ENCODE measurements around the gene MICAL2. TPM values are rescaled to one million over a fixed set of nuclear protein-coding genes. Genes with fewer than 3 reads are reported as not detected.

Gene MICAL2
- total RNA-seq, 1 experiment from 2014 or later = 191 TPM

DNA sequence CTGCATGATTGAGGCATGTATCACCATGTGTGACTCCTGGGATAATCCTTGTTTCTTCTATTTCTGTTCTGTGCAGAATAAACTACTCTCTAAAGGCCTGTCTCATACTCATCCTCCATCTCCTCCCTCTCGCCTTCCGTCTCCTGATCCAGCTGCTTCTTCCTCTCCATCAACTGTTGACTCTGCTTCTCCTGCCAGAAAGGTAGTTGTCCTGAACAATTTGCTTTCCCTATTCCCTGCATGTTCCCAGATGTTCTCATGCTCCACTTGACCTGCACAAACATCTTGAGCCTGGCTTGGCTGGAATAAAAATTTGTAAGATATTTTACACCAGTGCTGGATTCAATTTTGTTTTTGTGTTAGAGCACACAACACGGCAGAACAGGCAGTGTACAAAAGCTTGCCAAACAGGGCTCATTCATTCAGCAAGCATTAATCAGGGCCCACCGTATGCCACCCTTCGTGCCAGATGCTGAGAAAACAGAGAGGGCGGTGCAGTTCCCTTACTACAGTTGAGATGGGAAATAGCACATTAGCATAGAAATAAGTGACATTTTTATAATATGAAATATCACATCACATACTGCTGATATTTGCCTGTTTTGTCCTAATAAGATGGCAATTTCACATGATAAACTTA, 133.6 kb downstream of the MICAL2 start:
- H3K9me3 Mint-ChIP-seq (ENCODE audit: low read depth, unreplicated experiment) = no peaks in the 10 kb centered on the region
- H3K4me3 Mint-ChIP-seq (ENCODE audit: low read depth, unreplicated experiment) = no peak overlapping the region
- TF ChIP-seq, protein P1, sequence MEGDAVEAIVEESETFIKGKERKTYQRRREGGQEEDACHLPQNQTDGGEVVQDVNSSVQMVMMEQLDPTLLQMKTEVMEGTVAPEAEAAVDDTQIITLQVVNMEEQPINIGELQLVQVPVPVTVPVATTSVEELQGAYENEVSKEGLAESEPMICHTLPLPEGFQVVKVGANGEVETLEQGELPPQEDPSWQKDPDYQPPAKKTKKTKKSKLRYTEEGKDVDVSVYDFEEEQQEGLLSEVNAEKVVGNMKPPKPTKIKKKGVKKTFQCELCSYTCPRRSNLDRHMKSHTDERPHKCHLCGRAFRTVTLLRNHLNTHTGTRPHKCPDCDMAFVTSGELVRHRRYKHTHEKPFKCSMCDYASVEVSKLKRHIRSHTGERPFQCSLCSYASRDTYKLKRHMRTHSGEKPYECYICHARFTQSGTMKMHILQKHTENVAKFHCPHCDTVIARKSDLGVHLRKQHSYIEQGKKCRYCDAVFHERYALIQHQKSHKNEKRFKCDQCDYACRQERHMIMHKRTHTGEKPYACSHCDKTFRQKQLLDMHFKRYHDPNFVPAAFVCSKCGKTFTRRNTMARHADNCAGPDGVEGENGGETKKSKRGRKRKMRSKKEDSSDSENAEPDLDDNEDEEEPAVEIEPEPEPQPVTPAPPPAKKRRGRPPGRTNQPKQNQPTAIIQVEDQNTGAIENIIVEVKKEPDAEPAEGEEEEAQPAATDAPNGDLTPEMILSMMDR (IDR thresholded peaks at IDR 0.05; ENCODE audit: unreplicated experiment) = no peak
- peaks cover 67% of the 10 kb centered on the region for H3K36me3 Mint-ChIP-seq (ENCODE audit: insufficient read depth, unreplicated experiment)
- BruUV-seq (replicated peaks) = no TSS peak
- no peak for DNase-seq
- CTCF ChIA-PET = no interaction called here
- H3K4me1 Mint-ChIP-seq (ENCODE audit: low read depth, unreplicated experiment) = peaks cover 47% of the 10 kb centered on the region
- no peak overlapping the region for H3K27ac Mint-ChIP-seq (ENCODE audit: unreplicated experiment)
- H3K27me3 Mint-ChIP-seq (ENCODE audit: unreplicated experiment) = no peaks in the 10 kb centered on the region
- intact Hi-C loops (cut with micrococcal nuclease; ENCODE audit: unreplicated experiment) = no loop called here

DNA sequence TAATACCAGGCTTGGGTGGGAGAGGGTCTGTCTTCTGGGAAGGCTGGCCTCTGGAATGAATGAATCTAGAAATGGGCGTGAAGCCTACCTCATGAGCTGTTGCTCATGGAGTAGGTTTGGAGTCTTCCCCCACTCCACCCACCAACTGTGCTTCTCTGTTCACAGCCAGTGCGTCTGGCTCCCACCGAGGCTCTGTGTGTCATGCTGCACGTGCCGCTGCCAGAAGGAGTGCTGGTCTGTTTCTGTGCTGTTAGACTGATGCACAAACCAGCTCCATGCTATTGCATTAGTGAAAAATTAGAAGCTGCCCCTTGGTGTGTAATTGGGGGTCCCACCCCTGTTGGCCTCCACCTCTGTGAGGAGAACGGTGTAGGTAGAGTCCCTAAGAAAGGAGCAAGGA, 134.7 kb downstream of the MICAL2 start:
- Mint-ChIP-seq H3K4me1 (ENCODE audit: low read depth, unreplicated experiment) (peaks cover 57% of the 10 kb centered on the region), H3K4me3 (ENCODE audit: low read depth, unreplicated experiment) (no peak overlapping the region), H3K27ac (ENCODE audit: unreplicated experiment) (no peak overlapping the region), H3K9me3 (ENCODE audit: low read depth, unreplicated experiment) (no peaks in the 10 kb centered on the region), H3K36me3 (ENCODE audit: insufficient read depth, unreplicated experiment) (peaks cover 74% of the 10 kb centered on the region), H3K27me3 (ENCODE audit: unreplicated experiment) (no peaks in the 10 kb centered on the region)
- intact Hi-C loops (cut with micrococcal nuclease; ENCODE audit: unreplicated experiment) = loop anchor here (5.0 kb wide), 1 partner anchor 37 kb away; no protein-coding TSS in a partner anchor
- CTCF ChIA-PET = no interaction called here
- DNase-seq = no peak
- no TSS peak for BruUV-seq (replicated peaks)
- TF ChIP-seq, protein P1 (IDR thresholded peaks at IDR 0.05; ENCODE audit: unreplicated experiment) = no peak

DNA sequence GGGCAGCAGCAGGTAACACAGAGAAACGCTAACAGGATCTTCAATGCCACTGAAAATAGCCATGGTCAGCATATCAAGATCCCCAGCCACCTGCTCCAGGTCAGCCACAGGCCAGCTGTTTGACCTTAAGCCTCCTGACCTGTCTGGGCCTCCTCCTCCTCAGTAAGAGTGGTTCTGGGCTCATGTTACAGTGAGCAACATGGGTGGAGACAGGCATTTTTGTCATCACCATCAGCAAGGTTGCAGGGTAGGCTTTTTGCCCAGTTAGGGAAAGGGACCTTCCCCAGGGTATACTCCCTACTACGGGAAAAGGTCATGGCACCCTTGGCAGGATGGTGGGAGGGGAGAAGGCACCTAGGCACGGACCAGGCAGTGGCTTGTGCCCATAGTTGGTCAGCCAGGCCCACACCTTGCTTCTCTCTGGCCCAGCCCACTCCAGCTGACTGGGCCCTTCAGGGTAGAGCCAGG, 135.2 kb downstream of the MICAL2 start:
- intact Hi-C loops (cut with micrococcal nuclease; ENCODE audit: unreplicated experiment) = loop anchor here (5.0 kb wide), 1 partner anchor 37 kb away; no protein-coding TSS in a partner anchor
- TF ChIP-seq, protein P1 (IDR thresholded peaks at IDR 0.05; ENCODE audit: unreplicated experiment) = no peak
- Mint-ChIP-seq H3K27me3 (ENCODE audit: unreplicated experiment) (no peaks in the 10 kb centered on the region), H3K4me3 (ENCODE audit: low read depth, unreplicated experiment) (no peak overlapping the region), H3K36me3 (ENCODE audit: insufficient read depth, unreplicated experiment) (peaks cover 74% of the 10 kb centered on the region), H3K27ac (ENCODE audit: unreplicated experiment) (no peak overlapping the region), H3K4me1 (ENCODE audit: low read depth, unreplicated experiment) (peaks cover 58% of the 10 kb centered on the region), H3K9me3 (ENCODE audit: low read depth, unreplicated experiment) (no peaks in the 10 kb centered on the region)
- CTCF ChIA-PET = no interaction called here
- BruUV-seq (replicated peaks) = no TSS peak
- DNase-seq = no peak

DNA sequence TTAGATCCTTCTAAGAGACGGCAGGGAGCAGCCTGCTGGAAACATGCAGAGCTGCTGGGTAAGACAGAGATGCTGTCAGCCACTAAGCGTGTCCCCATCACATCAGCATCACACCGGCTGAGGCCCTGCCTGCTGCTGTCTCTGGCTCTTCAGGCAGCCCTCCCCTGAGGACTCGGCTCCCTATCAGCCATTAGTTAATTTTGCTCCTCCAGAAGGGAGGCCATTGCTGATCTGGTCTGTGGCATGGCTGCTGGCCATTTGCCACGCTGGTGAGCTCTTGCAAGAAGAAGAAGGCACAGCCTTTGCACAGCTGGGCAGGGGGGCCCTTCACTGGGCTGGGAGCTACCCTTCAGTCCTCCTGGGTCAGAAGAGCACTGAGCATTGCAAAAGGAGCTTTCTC, 135.8 kb downstream of the MICAL2 start:
- TF ChIP-seq, protein P1 (IDR thresholded peaks at IDR 0.05; ENCODE audit: unreplicated experiment) = no peak
- BruUV-seq (replicated peaks) = no TSS peak
- Mint-ChIP-seq H3K4me1 (ENCODE audit: low read depth, unreplicated experiment) (peaks cover 53% of the 10 kb centered on the region), H3K36me3 (ENCODE audit: insufficient read depth, unreplicated experiment) (peaks cover 72% of the 10 kb centered on the region), H3K9me3 (ENCODE audit: low read depth, unreplicated experiment) (no peaks in the 10 kb centered on the region), H3K4me3 (ENCODE audit: low read depth, unreplicated experiment) (no peak overlapping the region), H3K27me3 (ENCODE audit: unreplicated experiment) (no peaks in the 10 kb centered on the region), H3K27ac (ENCODE audit: unreplicated experiment) (no peak overlapping the region)
- intact Hi-C loops (cut with micrococcal nuclease; ENCODE audit: unreplicated experiment) = loop anchor here (5.0 kb wide), 1 partner anchor 36 kb away; no protein-coding TSS in a partner anchor
- no peak for DNase-seq
- CTCF ChIA-PET = no interaction called here
